ENCODE results near the gene KLHDC7A. TPM values are rescaled to one million over a fixed set of nuclear protein-coding genes. Genes with fewer than 3 reads are reported as not detected.

KLHDC7A gene
- total RNA-seq, 2 experiments from 2014 or later, result 0.91 to 2.6 TPM

DNA sequence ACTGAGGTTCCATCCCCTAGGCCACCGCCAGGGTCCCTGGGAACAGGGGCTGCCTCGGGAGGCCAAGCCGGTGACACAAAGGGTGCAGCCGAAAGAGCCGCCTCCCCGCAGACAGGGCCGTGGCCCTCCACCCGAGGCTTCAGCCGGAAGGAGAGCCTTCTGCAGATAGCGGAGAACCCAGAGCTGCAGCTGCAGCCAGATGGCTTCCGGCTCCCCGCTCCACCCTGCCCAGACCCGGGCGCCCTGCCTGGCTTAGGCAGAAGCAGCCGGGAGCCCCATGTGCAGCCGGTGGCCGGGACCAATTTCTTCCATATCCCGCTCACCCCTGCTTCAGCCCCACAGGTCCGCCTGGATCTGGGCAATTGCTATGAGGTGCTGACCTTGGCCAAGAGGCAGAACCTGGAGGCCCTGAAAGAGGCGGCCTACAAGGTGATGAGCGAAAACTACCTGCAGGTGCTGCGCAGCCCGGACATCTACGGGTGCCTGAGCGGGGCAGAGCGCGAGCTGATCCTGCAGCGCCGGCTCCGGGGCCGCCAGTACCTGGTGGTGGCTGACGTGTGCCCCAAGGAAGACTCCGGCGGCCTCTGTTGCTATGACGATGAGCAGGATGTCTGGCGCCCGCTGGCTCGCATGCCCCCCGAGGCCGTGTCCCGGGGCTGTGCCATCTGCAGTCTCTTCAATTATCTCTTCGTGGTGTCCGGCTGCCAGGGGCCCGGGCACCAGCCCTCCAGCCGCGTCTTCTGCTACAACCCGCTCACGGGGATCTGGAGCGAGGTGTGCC, 1.4 kb downstream of the KLHDC7A start:
- no TSS peak for BruUV-seq (replicated peaks)
- Histone ChIP-seq H3K9me2 (ENCODE audit: insufficient read depth, low read length) (no peaks in the 10 kb centered on the region), H3K27ac (ENCODE audit: low read depth, low read length, poor library complexity, severe bottlenecking) (peak overlapping the region; percentile 93), H3K4me3 (ENCODE audit: low read depth, low read length, poor library complexity, severe bottlenecking) (peak overlapping the region; percentile 52), H3K36me3 (ENCODE audit: insufficient read depth, low read length) (no peaks in the 10 kb centered on the region), H3K9me3 (ENCODE audit: low read length) (no peaks in the 10 kb centered on the region), H3K4me1 (ENCODE audit: insufficient read depth, low read length, poor library complexity, severe bottlenecking) (peaks cover 55% of the 10 kb centered on the region), H3K79me2 (ENCODE audit: insufficient read depth, low read depth, low read length) (no peaks in the 10 kb centered on the region), H3K4me2 (ENCODE audit: low read length) (peak overlapping the region; percentile 68), H4K20me1 (ENCODE audit: insufficient read depth, low read length) (no peaks in the 10 kb centered on the region), H2AFZ (ENCODE audit: low read length) (no peak overlapping the region; the same call in 1 of the 2 replicates)
- peak; percentile 85 for DNase-seq (ENCODE audit: low spot score)
- TF ChIP-seq, protein P1, sequence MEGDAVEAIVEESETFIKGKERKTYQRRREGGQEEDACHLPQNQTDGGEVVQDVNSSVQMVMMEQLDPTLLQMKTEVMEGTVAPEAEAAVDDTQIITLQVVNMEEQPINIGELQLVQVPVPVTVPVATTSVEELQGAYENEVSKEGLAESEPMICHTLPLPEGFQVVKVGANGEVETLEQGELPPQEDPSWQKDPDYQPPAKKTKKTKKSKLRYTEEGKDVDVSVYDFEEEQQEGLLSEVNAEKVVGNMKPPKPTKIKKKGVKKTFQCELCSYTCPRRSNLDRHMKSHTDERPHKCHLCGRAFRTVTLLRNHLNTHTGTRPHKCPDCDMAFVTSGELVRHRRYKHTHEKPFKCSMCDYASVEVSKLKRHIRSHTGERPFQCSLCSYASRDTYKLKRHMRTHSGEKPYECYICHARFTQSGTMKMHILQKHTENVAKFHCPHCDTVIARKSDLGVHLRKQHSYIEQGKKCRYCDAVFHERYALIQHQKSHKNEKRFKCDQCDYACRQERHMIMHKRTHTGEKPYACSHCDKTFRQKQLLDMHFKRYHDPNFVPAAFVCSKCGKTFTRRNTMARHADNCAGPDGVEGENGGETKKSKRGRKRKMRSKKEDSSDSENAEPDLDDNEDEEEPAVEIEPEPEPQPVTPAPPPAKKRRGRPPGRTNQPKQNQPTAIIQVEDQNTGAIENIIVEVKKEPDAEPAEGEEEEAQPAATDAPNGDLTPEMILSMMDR (conservative IDR thresholded peaks at IDR 0.05; ENCODE audit: low read length), result no peak
- TF ChIP-seq EZH2phosphoT487 (IDR thresholded peaks at IDR 0.05; ENCODE audit: borderline replicate concordance, low read depth, low read length), result no peak
- CTCF ChIA-PET (ENCODE audit: unreplicated experiment), result interaction anchor here (1.8 kb wide), 1 partner anchor 8 kb away, joined by 4 read pairs; no protein-coding TSS in a partner anchor
- intact Hi-C loops (cut with micrococcal nuclease; ENCODE audit: unreplicated experiment), result loop anchor here (2.0 to 5.0 kb wide), 5 partner anchors 49 to 1335 kb away; partner anchors contain the start of gene RNF186
- POLR2A ChIA-PET, result interaction anchor here (1.6 kb wide), 1 partner anchor 8 kb away, joined by 4 read pairs; no protein-coding TSS in a partner anchor

DNA sequence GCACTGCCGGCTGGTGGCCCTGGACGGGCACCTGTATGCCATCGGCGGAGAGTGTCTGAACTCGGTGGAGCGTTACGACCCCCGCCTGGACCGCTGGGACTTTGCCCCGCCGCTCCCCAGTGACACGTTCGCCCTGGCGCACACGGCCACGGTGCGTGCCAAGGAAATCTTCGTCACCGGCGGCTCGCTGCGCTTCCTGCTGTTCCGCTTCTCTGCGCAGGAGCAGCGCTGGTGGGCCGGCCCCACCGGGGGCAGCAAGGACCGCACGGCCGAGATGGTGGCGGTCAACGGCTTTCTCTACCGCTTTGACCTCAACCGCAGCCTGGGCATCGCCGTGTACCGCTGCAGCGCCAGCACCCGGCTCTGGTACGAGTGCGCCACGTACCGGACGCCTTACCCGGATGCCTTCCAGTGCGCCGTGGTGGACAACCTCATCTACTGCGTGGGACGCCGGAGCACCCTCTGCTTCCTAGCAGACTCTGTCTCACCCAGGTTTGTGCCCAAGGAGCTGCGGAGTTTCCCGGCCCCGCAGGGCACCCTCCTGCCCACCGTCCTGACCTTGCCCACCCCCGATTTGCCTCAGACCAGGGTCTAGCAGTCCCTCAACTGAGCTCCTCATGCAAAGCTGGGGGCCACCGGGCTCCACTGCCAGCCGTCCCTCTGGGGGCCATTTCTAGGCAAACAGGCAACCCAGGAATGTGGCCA, 2.1 kb downstream of the KLHDC7A start:
- Histone ChIP-seq H3K4me3 (ENCODE audit: low read depth, low read length, poor library complexity, severe bottlenecking) (no peak overlapping the region), H2AFZ (ENCODE audit: low read length) (no peak overlapping the region), H3K4me1 (ENCODE audit: insufficient read depth, low read length, poor library complexity, severe bottlenecking) (peaks cover 55% of the 10 kb centered on the region), H3K79me2 (ENCODE audit: insufficient read depth, low read depth, low read length) (no peaks in the 10 kb centered on the region), H3K27ac (ENCODE audit: low read depth, low read length, poor library complexity, severe bottlenecking) (no peak overlapping the region), H3K36me3 (ENCODE audit: insufficient read depth, low read length) (no peaks in the 10 kb centered on the region), H3K9me2 (ENCODE audit: insufficient read depth, low read length) (no peaks in the 10 kb centered on the region), H4K20me1 (ENCODE audit: insufficient read depth, low read length) (no peaks in the 10 kb centered on the region), H3K9me3 (ENCODE audit: low read length) (no peaks in the 10 kb centered on the region), H3K4me2 (ENCODE audit: low read length) (peak overlapping the region; percentile 68)
- POLR2A ChIA-PET, result no interaction called here
- BruUV-seq (replicated peaks), result no TSS peak
- TF ChIP-seq, protein P1 (conservative IDR thresholded peaks at IDR 0.05; ENCODE audit: low read length), result no peak
- TF ChIP-seq EZH2phosphoT487 (IDR thresholded peaks at IDR 0.05; ENCODE audit: borderline replicate concordance, low read depth, low read length), result no peak
- CTCF ChIA-PET (ENCODE audit: unreplicated experiment), result no interaction called here
- no peak for DNase-seq (ENCODE audit: low spot score)
- intact Hi-C loops (cut with micrococcal nuclease; ENCODE audit: unreplicated experiment), result loop anchor here (5.0 kb wide), 3 partner anchors 89 to 1334 kb away; partner anchors contain the start of gene RNF186
